SK-N-MC (cell line): ENCODE results near the gene ANKRD49.

Experiments
- DNase-seq: peaks from one replicate; pipeline ENCODE4 v3.0.0-alpha.2; 2011; ENCODE audit warnings: low read depth, low spot score
- H3K27ac ChIP-seq: fragments of 200-600 bp; sonication (generic); 2 replicates; pipeline ENCODE4 v1.5.1; 2016; ENCODE audit warnings: mixed run types
- H3K36me3 ChIP-seq: fragments of 200-600 bp; sonication (generic); 2 replicates; pipeline ENCODE4 v1.6.1; 2017; ENCODE audit warnings: antibody characterized with exemption, low read length, mixed read lengths; ENCODE audit not compliant: insufficient read depth
- H3K4me3 ChIP-seq: fragments of 200-600 bp; sonication (generic); 2 replicates; pipeline ENCODE4 v1.5.1; 2016
- H3K9ac ChIP-seq: fragments of 200-600 bp; sonication (generic); 2 replicates; pipeline ENCODE4 v1.8.0; 2017; ENCODE audit warnings: mixed run types, mixed read lengths; ENCODE audit not compliant: insufficient read length
- H3K9me3 ChIP-seq: fragments of 200-600 bp; sonication (generic); 2 replicates; pipeline ENCODE4 v1.6.1; 2017; ENCODE audit warnings: low read depth, mild to moderate bottlenecking, antibody characterized with exemption, low read length, moderate library complexity, mixed read lengths
- EZH2 ChIP-seq: fragments of 200-600 bp; sonication (generic); IDR thresholded peaks from one replicate; pipeline ENCODE4 v1.6.1; 2017; ENCODE audit warnings: antibody characterized with exemption
- FOXP2 ChIP-seq: optimal IDR thresholded peaks from 2 replicates; pipeline ENCODE3; 2011; ENCODE audit warnings: mild to moderate bottlenecking, moderate library complexity; ENCODE audit not compliant: insufficient read depth; ENCODE audit errors: extremely low read length, control extremely low read depth
- POLR2AphosphoS5 ChIP-seq: IDR thresholded peaks from 2 replicates; pipeline ENCODE4 v1.6.1; 2012; ENCODE audit warnings: mild to moderate bottlenecking, low read depth, low read length, borderline replicate concordance

Gene ANKRD49

DNA sequence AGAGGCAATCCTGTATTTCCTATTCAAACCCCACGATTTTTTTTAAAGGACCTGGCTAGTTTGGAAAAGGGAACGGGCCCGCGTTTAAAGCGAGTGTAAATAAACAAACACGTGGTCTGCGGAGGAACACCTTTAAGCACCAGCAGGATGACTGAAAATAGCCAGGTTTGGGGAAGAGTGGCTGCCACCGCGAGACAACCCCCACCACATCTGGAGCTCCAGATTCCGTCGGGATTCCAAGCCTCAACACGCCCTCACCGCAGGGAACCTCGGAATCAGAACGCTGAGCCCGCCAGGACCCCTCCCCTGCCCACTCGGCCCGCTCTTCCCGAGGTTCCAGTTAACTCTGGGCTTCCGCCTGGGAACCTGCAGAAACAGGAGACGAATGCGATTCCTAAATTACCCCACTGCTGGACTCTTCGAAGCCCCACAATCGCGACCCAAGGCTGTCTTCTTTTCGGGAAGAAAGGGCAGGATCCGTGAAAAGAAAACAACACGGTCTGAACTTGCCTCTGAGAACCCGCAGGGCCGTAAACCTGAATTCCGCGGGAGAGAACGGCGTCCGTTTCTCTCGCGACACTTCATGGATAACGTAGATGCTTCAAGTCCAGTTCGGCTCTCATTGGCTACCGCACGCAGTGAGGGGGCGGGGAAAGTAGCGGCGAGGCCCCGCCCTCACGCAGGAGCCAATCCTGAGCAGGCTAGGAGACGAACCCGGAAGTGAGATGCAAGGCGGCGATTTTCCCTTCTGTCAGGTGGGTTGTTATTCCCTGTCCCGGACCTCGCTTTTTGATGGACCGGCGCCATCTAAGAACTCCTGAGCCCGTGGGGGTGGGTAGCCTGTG lies at the start of gene ANKRD49, which contains the start of gene MRE11:
TSS of gene ANKRD49 (plus strand) at position 704 of the 845 bp plus-strand sequence. CDS start 2,710 bp downstream, outside the sequence.
TSS of gene MRE11 (minus strand) at position 564 of the 845 bp plus-strand sequence. CDS start 1,043 bp downstream, outside the sequence.
- H3K36me3 ChIP-seq, result peaks cover 29% of the 10 kb centered on the region
- H3K9me3 ChIP-seq, result no peaks in the 10 kb centered on the region
- H3K27ac ChIP-seq, result peak within 1 kb of the TSS; percentile 92
- peak within 1 kb of the TSS; percentile 95 for H3K9ac ChIP-seq
- peak; percentile 64 for TF ChIP-seq FOXP2
- no peak for TF ChIP-seq EZH2
- TF ChIP-seq POLR2AphosphoS5, result peak; percentile 90
- peak within 1 kb of the TSS; percentile 90 for H3K4me3 ChIP-seq
- peak; percentile 93 for DNase-seq

DNA sequence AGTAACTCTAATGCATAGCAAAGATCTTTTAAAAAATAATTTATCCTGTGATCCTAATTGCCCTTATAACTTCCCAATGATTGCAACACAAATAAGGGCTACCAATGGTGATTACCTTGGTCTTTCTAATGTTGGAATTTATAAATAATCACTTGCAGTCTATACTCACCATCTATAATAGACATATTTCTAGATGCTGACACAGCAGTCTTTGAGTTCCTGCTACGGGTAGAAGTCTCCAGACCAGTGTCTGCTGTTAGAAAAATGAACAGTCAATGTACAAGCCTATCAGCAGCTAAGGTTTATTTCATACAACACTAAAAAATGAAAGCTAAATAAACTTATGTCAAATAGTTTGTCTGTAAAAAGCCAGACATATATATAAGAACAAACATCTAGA lies 48.1 kb upstream of the ANKRD49 start:
- Histone ChIP-seq H3K27ac (no peak overlapping the region), H3K9ac (no peak overlapping the region), H3K4me3 (no peak overlapping the region), H3K9me3 (no peaks in the 10 kb centered on the region), H3K36me3 (peaks cover 18% of the 10 kb centered on the region)
- TF ChIP-seq POLR2AphosphoS5, result no peak
- TF ChIP-seq FOXP2, result no peak
- TF ChIP-seq EZH2, result no peak
- DNase-seq, result no peak

GRCh38 chr11:94447149-94447548 lies 46.6 kb upstream of the ANKRD49 start:
- Histone ChIP-seq H3K4me3 (no peak overlapping the region), H3K36me3 (peaks cover 18% of the 10 kb centered on the region), H3K9me3 (no peaks in the 10 kb centered on the region), H3K27ac (no peak overlapping the region), H3K9ac (no peak overlapping the region)
- DNase-seq, result no peak
- TF ChIP-seq EZH2, result no peak
- TF ChIP-seq FOXP2, result no peak

DNA sequence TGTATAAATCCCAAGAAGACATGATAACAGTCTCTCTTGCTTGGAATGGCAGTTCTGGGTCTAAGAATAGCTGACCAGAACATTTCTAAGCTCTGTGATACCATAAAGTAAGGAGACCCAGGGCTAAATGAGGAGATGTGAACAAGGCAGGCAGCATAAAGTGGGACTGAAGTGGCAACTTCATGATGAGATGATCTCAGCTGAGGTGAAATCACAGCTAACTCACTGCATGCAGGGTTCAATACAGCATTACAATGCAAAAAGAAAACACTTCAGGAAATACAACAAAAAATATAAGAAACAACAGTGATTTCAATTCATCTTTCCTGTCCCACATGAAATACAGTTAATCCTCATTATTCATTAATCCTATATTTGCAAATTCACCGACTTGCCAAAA lies 44.8 kb upstream of the ANKRD49 start:
- Histone ChIP-seq H3K36me3 (peaks cover 26% of the 10 kb centered on the region), H3K4me3 (no peak overlapping the region), H3K9me3 (no peaks in the 10 kb centered on the region), H3K9ac (no peak overlapping the region), H3K27ac (no peak overlapping the region)
- TF ChIP-seq EZH2 (no peak), FOXP2 (no peak), POLR2AphosphoS5 (no peak)
- no peak for DNase-seq

GRCh38 chr11:94449437-94449836 lies 44.3 kb upstream of the ANKRD49 start:
- Histone ChIP-seq H3K9me3 (no peaks in the 10 kb centered on the region), H3K4me3 (no peak overlapping the region), H3K9ac (no peak overlapping the region), H3K27ac (no peak overlapping the region), H3K36me3 (peaks cover 22% of the 10 kb centered on the region)
- no peak for DNase-seq
- TF ChIP-seq EZH2 (no peak), POLR2AphosphoS5 (no peak), FOXP2 (no peak)

DNA sequence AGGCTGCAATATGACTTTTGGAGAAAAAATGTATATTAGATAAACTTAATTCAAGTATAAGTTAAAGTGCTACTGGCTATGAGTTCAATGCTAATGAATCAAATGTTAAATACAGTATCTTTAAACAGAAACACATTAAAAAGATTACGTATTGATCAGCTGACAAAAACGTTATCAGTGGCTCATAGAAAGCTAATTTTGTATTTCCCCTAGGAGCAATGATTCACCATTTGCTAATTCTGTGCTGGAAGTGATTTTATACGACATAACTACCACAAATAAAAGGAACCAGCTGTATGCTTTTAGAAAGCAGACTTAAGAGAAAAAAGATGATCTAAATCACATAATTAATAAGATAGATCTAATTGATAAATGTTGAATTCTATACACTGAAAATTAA lies 43.7 kb upstream of the ANKRD49 start:
- H3K27ac ChIP-seq, result no peak overlapping the region
- no peak for DNase-seq
- no peaks in the 10 kb centered on the region for H3K9me3 ChIP-seq
- H3K9ac ChIP-seq, result no peak overlapping the region
- no peak overlapping the region for H3K4me3 ChIP-seq
- H3K36me3 ChIP-seq, result peaks cover 21% of the 10 kb centered on the region
- TF ChIP-seq FOXP2, result no peak
- no peak for TF ChIP-seq EZH2
- no peak for TF ChIP-seq POLR2AphosphoS5

GRCh38 chr11:94452988-94453387 lies 40.8 kb upstream of the ANKRD49 start:
- H3K36me3 ChIP-seq, result peaks cover 9% of the 10 kb centered on the region
- no peaks in the 10 kb centered on the region for H3K9me3 ChIP-seq
- no peak overlapping the region for H3K9ac ChIP-seq
- H3K27ac ChIP-seq, result no peak overlapping the region
- H3K4me3 ChIP-seq, result no peak overlapping the region
- TF ChIP-seq FOXP2 (no peak), POLR2AphosphoS5 (no peak), EZH2 (no peak)
- no peak for DNase-seq

DNA sequence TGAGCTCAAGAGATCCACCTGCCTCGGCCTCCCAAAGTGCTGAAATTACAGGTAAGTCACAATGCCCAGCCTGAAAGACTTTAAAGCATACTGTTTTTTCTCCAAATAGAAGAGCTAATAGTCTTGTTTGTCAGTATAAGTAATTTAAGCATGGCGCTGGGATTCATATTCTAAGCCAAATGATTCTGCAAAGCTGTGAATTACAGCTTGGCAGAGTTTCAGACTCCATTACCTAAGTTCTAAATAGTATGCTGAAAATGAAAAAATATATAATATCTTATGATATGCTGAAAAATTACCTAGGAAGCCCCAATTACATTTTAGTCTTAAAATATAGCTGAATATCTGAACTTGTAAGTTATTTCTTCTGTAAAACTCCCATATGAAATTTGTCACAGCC lies 39.5 kb upstream of the ANKRD49 start:
- H3K9ac ChIP-seq, result no peak overlapping the region
- TF ChIP-seq FOXP2, result no peak
- TF ChIP-seq POLR2AphosphoS5, result no peak
- TF ChIP-seq EZH2, result no peak

More for the DNA sequence above, 39.5 kb upstream of the ANKRD49 start:
- no peak for DNase-seq
- no peaks in the 10 kb centered on the region for H3K9me3 ChIP-seq
- no peak overlapping the region for H3K27ac ChIP-seq
- H3K4me3 ChIP-seq, result no peak overlapping the region
- peaks cover 13% of the 10 kb centered on the region for H3K36me3 ChIP-seq
